SW 1271 (cell line): ENCODE results near the gene IFNAR1.

Experiments used
- DNase-seq, 2 experiments: peaks; one replicate each; lab custom pipeline; 2025; lab: John Stamatoyannopoulos, UW

The IFNAR1 gene

DNA sequence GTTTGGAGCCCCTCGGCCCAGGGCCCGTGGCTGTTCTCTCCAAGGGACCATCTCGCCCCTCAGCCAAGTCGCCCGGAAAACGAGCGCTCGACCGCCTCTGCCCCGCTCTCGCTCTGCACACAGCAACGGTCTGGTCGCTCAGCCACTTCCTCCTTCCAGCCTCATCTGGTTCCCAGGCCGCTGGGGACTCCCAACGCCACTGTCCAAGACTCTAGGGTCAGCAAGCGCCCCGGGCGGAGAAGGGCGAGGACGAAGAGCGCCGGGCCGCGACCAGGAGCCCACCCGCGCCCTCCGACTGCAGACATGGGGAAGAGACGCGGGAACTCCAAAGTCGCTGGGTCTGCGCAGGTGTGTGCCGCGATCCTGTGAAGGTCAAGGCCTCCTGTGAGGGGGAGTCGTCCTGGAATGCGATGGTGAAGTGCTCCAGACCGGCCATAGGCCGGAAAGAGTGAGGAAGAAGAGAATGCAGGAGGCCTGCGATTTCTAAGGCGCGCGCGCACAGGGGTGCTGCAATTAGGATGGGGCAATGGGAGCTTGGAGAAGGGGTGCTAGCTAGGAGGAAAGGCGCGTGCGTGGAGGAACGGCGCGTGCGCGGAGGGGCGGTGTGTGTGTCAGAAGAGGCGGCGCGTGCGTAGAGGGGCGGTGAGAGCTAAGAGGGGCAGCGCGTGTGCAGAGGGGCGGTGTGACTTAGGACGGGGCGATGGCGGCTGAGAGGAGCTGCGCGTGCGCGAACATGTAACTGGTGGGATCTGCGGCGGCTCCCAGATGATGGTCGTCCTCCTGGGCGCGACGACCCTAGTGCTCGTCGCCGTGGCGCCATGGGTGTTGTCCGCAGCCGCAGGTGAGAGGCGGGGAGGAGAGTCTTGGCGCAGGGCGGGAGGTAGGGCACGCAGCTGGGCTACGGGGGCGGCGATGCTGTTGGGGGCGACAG lies at the start of gene IFNAR1:
Gene IFNAR1 (plus strand): TSS at position 680 of the 931 bp plus-strand sequence. CDS start 86 bp downstream, at position 766.
- DNase-seq: peak; percentile 63 to 94

DNA sequence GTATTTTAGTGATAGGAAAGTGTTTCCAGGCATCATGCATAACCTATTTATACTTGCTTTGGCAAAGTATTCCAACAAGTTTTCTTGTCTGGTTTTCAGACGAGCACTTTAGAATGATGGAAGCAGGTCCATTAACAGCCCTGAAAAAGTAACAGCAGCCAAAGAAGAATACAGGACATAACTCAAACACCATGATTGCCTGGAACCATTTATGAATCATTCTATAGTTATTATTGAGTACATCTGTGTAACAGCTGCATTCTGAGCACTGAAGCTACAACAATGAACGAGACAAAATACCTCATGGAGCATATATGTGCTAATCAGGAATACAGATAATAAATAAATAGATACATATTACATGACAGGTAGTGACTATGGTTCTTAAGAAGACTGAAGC lies 46.0 kb upstream of the IFNAR1 start:
- DNase-seq: no peak

GRCh38 chr21:33279330-33279820 lies 45.4 kb upstream of the IFNAR1 start:
- DNase-seq: no peak

DNA sequence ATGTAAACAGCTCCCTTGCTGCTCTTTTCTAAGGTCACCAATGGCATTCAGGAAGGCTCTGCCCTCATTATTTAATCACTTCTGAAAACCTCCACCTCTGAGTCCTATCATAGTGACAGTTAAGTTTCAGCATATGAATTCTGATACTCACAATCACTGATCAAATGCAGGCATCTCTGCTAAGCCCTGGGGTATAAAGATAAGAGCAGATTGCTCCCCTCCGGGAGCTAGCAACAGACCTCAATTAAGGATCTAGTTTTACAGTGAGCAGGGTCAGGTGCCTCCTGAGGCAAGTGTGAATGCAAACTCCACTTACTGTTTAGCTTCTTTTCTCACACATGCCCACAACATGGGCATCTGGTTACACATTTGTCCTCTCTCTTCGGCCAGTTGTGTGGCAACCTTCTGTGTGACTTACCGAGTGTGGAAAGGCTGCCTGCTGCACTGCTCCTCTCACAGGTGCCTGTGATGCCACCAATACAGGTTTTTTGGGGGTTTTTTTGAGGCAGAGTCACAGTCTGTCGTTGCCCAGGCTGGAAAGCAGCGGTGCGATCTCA lies 43.6 kb upstream of the IFNAR1 start:
- DNase-seq: no peak

- DNase-seq: no peak
Measured at GRCh38 chr21:33283203-33283602, 41.6 kb upstream of the IFNAR1 start.

DNA sequence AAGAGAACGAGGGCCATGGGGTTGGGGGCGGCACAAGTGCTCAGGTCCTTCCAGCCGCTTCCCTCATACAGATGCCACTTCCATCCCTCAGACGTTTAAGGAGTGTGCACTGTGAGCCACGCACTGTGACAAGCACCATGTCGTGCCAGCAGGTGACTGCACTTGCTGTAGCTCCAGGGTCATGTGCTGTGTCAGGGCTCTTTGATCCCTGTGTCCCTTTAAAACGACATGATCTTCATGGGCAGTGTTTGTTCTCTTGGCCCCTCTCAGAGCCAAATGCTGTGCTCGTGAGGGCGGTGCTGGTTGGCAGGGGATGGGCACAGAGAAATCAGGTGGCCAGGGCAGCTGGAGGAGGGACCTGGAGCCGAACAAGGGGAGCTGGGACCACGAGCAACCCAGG lies 38.7 kb upstream of the IFNAR1 start:
- no peak for DNase-seq

GRCh38 chr21:33286600-33287456 lies 37.9 kb upstream of the IFNAR1 start:
- no peak for DNase-seq

DNA sequence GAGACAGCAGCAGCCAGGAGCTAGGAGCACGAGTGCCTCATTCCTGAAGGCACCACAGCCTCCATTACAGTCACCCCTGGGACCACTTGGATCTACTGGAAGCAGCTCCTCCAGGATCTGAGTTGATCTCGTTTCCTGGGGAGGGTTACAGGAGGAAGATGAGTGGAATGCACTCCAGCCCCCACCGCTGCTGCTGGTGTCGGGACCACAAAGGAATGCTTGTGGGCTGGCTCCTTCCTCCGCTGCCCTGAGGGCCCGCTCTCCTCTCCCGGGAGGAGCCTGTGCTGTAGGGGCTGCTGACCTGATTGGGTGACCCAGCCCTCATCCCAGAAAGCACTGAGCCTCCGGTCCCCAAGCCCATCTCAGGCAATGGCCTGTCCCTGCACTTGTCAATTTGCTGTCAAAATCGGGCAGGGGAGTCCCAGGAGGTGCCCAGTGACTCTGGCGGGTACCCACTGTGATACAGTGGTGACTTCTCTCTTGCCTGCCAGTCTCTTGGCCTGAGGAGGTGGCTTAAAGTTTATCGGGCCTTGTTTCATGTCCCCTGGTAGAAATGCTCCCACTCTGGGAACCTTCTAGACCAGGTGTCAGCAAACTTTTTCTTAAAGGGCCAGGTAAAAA lies 35.5 kb upstream of the IFNAR1 start:
- DNase-seq: no peak

- DNase-seq: no peak
Measured at GRCh38 chr21:33290441-33290840, 34.3 kb upstream of the IFNAR1 start.

GRCh38 chr21:33291686-33292085 lies 33.1 kb upstream of the IFNAR1 start:
- no peak for DNase-seq

GRCh38 chr21:33292724-33293123 lies 32.0 kb upstream of the IFNAR1 start:
- no peak for DNase-seq

GRCh38 chr21:33293136-33293535 lies 31.6 kb upstream of the IFNAR1 start:
- DNase-seq: no peak

DNA sequence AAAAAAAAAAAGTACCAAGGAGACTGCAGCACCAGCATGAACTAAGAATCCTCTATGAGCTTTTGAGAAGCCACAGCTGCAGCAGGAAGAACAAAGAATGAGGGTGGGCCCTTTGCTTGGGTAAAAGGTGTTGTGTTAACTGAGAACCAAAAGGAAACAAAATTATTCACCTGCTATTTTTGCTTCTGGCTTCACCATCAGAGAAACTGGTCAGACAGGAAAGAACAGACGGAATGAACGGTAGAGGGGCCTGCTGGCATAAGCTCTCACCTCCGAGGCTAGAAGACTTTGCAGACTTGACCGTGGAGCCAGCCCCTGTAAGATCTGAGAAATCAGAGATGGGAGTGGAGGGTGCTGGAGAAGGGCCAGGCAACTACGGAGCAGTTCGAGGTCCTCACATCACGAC lies 31.0 kb upstream of the IFNAR1 start:
- DNase-seq: no peak

- no peak for DNase-seq
Measured at GRCh38 chr21:33296156-33296555, 28.6 kb upstream of the IFNAR1 start.

- no peak for DNase-seq
Measured at GRCh38 chr21:33299181-33299752, 25.5 kb upstream of the IFNAR1 start.

GRCh38 chr21:33300701-33301631 lies 23.8 kb upstream of the IFNAR1 start:
- DNase-seq: no peak

GRCh38 chr21:33301632-33302002 lies 23.2 kb upstream of the IFNAR1 start:
- DNase-seq: no peak

DNA sequence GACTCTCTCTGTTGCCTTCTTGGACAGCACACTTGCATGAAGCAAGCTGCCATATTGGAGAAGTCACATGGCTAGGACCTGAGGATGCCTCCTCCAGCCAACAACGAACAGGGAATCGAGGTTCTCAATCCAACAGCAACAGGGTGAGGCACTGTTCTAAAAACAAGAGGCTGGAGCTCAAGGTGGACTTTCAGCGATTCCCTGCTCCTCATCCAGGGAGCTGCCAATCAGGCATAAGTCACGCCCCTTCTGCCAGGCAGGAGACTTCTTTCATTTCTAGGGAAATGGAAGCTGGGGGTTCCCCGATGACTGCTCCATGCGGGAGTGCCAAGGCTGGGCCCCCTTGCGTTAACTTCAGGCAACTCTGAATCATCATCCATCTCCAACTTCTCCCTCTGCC lies 22.7 kb upstream of the IFNAR1 start:
- DNase-seq: no peak

- DNase-seq: no peak
Measured at GRCh38 chr21:33302796-33303195, 22.0 kb upstream of the IFNAR1 start.

GRCh38 chr21:33305344-33305671 lies 19.5 kb upstream of the IFNAR1 start:
- no peak for DNase-seq

DNA sequence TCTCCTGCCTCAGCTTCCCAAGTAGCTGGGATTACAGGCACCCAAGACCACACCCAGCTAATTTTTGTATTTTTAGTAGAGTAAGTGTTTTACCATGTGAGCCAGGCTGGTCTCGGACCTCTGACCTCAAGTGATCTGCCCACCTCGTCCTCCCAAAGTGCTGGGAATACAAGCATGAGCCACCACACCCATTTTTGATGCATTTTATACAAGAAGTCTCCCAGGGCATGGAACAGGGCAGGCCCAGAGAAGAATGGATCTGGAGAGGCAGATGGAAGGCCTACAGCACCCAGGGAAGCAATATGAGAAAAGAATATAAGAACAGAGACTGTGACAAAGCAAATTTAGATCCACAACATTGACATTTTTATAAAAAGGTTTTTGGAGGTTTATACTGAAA lies 18.8 kb upstream of the IFNAR1 start:
- DNase-seq: no peak
